Activated T-cell treated with anti-CD3 and anti-CD28 coated beads for 48 hours (primary cell): ENCODE results near the gene FAM114A2.
"Not testable (repeated sequence)": the region's sequence is repeated elsewhere in the genome, so short reads cannot be mapped to it uniquely, and the experiment has no call there.

Source experiments
- DNase-seq: peaks from one replicate; pipeline ENCODE4 v3.0.0-alpha.2; 2020; ENCODE audit warnings: low read depth

The FAM114A2 gene

DNA sequence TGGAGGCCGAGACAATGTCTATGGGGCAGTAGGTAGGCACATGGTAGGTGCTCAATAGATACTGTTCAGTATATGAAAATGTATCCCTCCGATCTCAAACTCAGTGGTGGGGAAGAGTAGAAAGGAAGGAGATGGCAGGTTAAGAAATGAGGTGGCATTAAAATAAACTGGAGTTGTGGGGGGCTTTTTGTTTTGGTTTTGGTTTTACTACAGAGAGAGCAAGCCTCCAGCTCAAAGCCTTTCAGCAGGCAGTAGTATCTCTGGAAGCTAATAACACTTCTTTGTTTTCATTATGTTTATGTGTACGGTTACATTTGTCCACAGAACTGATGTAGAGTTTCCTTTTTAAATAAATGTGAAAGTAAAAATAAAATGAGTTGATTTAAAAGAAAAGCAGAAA lies 8.6 kb upstream of the FAM114A2 start:
- DNase-seq: no peak

DNA sequence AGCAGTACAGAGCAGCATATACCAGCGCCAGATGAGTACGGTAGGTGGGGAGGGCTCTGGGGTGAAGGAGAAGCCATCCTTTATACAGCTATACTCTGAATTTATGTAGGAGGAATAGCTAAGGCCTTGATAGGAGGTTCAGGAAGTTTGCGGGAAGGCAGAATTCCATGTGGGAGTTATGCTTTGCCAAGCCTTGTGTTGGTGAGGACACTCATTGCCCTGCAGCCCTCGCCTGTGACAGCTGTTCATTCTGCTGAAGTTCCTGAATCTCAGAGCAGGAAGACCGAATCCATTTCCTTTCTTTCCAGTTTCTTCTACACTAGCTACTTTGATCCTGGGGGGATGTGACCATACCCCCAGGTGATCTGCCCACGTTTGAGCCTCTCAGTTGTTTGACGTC lies 7.8 kb upstream of the FAM114A2 start:
- DNase-seq: no peak

DNA sequence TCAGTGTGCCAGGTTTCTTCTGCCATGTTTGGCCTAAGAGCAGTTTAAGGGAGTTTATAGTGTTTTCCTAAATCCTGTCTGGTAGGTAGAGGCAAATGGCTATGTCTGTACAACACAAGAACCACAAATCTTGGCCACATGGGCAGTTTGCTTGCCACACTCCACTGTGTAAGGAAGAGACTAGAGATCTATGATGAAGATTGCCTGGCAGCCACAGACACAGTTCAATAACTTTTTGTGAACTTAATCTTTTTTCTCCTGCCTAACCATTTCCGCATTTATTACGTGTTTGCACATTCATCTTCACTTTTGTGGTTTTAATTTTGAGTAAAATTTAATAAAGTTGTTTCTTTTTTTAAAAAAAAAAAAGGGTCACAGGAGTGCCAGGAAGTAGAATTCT lies 5.9 kb upstream of the FAM114A2 start:
- no peak for DNase-seq

GRCh38 chr5:154044099-154044498 lies 5.4 kb upstream of the FAM114A2 start:
- no peak for DNase-seq

DNA sequence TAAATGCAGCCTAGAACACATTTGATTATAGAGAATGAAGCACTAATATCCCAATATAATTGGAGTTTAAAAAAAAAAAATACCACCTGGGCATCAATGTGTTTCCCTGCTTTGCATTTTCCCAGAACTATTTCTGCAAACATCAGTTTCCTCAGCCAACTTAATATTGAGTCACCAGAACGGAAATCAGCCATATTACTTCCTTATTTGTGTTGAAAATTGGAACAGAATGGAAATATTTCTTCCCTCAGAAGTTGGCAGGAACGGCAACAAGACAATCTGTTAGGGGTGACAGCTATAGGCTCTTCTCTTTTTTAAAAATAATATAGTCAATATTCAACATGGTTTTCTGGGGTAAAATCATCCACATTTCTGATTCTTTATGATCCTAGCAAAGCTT lies 4.1 kb upstream of the FAM114A2 start:
- DNase-seq: no peak

GRCh38 chr5:154039458-154039829 lies 734 bp upstream of the FAM114A2 start:
- DNase-seq: no peak

DNA sequence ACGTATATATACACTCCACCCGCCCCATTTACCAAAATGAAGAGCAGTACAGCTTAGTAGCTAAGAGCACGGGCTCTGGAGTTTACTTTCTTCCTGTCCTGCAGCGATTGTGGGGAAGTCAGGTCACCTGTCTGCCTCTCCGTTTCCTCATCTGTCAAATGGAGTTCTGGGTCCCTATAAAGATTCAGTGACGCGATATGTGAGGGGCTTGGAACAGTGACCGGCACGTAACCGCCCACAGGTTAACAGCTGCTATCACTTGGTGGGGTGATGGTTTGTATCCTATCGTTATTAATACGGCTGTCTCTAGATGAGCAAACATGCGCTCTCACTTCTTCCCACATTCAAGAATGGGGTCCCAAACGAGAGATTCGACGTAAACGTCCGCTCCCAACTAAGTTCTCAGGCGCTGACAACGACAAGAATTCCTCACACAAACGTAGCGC lies 426 bp downstream of the FAM114A2 start:
- no peak for DNase-seq

DNA sequence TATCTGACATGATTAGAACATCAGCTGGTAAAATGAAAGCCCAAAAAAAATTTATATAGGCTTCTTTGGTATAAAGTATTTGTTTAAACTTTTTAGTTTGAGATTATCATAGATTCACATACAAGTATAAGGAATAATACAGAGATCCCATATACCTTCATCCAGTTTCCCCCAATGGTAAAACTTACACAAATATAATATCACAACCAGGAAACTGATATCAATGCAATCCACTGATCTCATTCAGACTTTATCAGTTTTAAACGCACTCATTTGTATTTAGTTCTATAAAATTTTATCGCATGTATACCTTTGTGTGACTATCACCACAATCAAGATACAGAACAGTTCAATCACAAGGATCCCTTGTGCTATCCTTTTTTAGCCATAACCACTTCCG lies 3.8 kb downstream of the FAM114A2 start:
- DNase-seq: no peak

DNA sequence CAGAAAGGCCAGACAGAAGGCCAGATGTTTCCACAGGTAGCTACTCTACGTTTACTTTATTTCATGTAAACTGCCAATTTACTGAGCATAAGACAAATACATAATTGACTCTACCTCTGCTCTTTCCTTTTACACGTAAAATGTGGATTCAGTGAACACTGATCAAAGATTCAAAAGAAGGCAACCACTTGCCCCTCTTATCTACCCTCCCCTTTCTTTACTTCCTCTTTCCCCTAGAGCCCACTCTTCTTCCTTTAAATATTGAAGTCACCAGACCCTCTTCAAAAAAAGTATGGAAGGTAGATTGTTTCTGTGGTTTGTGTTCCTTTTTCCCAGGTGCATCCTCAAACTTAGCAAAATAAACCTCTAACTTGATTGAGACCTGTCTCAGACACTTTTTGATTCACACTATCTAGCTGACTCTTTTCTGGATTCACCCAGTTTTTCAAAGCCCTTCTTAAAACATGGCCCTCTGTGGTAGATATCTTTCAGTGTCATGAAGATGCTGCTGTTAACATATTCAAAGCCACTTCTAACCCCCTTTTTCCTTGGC lies 6.7 kb downstream of the FAM114A2 start:
- no peak for DNase-seq

- DNase-seq: no peak
Measured at GRCh38 chr5:154025951-154026350, 12.8 kb downstream of the FAM114A2 start.

- not testable (repeated sequence) for DNase-seq
Measured at GRCh38 chr5:154018919-154019318, 19.8 kb downstream of the FAM114A2 start.

GRCh38 chr5:154015071-154015693 lies 23.5 kb downstream of the FAM114A2 start:
- no peak for DNase-seq

DNA sequence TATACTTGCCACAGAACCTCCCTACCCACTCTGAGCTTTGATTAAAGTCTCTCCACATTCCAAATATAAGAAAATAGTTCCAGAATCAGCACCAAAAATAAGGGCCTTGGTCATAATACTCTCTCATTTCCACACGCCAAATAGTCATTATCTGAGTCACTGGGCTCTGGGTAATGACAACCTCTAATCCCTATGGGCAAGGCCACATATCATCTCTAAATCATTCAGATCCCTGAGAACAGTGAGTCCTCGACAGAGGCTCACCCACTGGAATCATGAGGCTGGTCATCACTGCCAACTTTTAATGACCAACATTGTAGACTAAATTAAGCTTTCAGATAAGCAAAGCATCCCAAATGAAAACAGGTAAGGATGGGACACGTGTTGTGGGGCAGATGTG lies 28.1 kb downstream of the FAM114A2 start:
- DNase-seq: no peak

DNA sequence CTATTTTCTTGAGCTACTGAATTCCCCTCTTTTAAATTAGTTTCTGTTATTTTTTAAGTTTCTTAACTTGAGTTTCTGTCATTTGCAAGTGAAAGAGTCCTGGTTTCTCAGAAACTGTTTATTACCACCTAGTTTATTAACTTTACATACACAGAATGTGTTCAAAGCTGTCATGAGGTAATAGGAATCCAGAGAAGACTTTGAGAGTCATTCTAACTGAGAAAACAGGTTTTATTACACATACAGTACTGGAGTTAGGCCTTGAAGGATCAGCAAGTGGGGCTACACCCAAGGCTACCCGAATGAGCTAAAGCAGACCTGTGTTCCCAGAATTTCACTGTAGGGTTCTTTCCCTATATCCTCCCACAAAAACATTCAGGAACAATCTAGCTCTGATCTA lies 33.1 kb downstream of the FAM114A2 start:
- DNase-seq: no peak

DNA sequence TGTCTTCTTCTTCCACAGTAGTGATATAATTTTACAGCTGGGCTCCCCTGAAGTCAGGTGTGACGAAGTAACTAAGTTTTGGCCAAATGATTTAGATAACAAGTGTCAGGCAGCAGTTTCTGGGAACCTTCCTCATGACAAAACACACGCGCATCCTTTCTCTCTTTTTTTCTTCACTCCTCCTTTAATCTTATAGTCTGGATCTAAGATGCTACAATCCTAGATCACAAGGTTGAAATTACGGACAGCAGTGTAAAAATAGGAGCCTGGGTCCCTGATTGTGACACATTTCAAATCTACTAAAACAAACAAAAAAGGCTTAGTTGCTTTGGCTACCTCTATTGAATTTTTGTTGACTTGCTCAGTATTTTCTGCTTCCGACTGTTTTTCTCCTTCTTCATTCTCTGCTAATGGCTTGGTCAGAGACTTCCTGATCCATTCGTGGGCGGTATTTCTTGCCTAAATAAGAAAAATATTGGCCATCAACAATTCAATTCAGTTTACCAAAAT lies 36.1 kb downstream of the FAM114A2 start:
- DNase-seq: no peak

- no peak for DNase-seq
Measured at GRCh38 chr5:154002093-154002492, 36.6 kb downstream of the FAM114A2 start.

- no peak for DNase-seq
Measured at GRCh38 chr5:154000703-154001102, 38.0 kb downstream of the FAM114A2 start.

GRCh38 chr5:153999995-154000394 lies 38.7 kb downstream of the FAM114A2 start:
- DNase-seq: no peak

GRCh38 chr5:153998768-153999167 lies 39.9 kb downstream of the FAM114A2 start:
- DNase-seq: no peak

DNA sequence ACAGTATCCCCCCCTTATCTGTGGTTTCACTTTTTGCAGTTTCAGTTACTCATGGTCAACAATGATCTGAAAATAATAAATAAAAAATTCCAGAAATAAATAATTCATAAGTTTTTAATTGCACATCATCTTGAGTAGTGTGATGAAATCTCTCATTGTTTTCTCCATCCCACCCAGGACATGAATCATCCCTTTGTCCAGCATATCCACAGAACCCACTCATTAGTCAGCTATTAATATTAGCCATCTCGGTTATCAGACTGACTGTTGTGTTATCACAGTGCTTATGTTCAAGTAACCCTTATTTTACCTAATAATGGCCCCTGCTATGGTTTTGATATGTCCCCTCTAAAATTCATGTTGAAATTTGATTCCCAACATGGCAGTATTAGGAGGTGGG lies 40.7 kb downstream of the FAM114A2 start:
- no peak for DNase-seq

- DNase-seq: no peak
Measured at GRCh38 chr5:153991168-153991567, 47.5 kb downstream of the FAM114A2 start.

GRCh38 chr5:153988510-153988909 lies 50.2 kb downstream of the FAM114A2 start:
- no peak for DNase-seq

DNA sequence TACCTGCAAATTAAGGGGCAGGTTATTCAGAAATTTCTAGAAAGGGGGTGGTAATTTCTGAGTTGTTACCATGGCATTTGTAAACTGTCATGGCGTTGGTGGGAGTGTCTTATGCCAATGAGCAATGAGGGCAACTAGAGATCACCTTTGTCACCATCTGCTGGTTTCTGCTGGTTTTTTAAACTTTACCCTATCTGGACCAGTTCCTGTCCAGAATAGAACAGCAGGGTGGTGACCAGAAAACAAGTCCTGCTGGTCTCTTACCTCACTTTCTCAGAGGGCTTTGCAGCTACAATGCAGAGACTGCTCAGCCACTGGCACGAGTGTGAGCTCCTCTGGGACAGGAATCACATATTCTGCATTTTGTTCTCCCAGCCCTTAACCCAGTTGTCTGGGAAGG lies 51.4 kb downstream of the FAM114A2 start:
- no peak for DNase-seq

- no peak for DNase-seq
Measured at GRCh38 chr5:153985498-153985897, 53.2 kb downstream of the FAM114A2 start.
